Sciatic nerve (tissue), 2 donors: ENCODE measurements around the gene TTC7B. TPM values are rescaled to one million over a fixed set of nuclear protein-coding genes. Genes with fewer than 3 reads are reported as not detected.

Experiments used
- ATAC-seq: fragments of 200-7000 bp; cut with Tn5 transposase; one replicate; pipeline ENCODE4 v1.9.1; 2020; ENCODE audit warnings: mild to moderate bottlenecking, moderate library complexity
- DNase-seq: peaks from one replicate; pipeline ENCODE4 v3.0.0-alpha.2; 2020; ENCODE audit warnings: low spot score
- intact Hi-C: fragments of 100-400 bp; cut with DNase I; formaldehyde crosslinking; loops from one replicate; pipeline ENCODE4 v1.14.2; 2022
- total RNA-seq: library from RNA; stranded (reverse); fragmentation: NEBNext Ultra II Directional; extraction: Animal tissue kit (Norgen Biotek cat#: 25700); gene quantifications from one replicate; pipeline ENCODE4 v1.2.1, GENCODE V29; 2021
- donor health status: DM: no; HTN: no; CAD: no.
- donor health status: DM: no; HTN: no; CAD: no.

The TTC7B gene
- total RNA-seq, 1 donor from 2014 or later: 41.4 TPM

DNA sequence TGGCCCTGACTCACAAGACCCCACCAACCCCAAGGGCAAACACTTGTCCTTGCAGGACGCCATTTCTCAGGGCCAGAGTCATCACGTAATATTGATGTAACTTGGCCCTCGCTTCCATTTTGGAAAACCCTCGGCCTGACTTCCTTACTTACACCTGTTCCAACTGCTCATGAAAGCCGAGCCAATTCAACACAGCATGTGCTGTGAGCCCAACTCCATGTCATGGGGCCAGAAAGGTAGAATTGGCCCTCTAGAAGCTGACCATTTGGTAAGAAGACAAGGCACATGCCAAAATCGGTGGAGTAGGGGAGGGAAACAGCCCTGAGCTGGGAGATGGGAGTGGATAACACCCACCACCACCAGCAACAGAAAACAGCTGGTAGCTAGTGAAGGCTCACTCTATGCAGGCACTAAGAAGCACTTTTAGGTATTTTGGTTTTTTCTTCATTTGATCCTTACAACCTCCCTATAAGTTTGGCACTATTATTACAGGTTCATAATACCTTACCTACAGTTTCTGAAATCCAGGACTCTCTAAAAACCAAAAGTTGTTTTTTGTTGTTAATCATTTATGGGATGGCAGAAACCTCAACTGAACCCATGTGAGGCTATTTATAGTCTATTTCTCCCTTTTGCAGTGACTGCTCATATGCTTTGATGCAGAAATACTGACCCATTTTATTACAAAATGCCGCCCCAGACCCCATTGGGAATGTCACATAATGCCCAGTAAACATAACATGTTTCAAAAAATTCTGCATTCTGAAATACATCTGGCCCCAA, 6.5 kb downstream of the TTC7B start:
- ATAC-seq: no peak
- intact Hi-C loops: no loop called here
- no peak for DNase-seq

DNA sequence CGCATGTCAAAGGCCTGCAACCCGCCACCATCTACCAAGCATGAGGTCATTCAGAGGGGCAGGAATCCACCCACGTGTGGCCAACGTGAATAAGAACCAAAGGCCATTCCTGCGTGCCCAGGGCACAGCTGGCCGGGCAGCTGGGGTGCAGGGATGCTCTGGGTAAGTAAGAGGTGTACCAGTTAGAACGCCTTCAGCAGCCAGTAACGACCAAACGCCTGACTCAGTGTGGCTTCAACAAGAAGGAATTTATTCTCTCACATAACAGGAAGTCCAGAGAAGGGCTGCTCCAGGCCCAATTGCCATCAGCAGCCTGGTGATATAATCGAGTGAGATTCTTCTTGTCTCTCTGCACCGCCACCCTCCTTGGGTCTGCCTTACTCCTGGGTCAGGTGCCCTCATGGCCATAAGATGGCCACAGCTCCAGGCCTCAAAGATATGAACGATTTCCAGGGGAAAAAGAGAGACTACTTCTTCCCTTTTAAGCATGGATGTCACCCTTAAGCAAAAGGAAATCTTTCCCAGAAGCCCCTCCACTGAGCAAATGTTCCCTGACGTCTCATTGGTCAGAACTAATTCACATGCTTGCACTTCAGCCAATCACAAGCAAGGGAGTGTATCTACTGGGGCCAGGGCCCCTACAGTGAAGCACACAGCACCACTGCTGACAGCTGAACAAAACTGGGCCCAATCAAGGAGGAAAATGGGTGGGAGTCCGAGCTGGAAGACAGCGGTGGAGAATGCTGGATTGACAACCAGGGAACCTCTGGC, 7.3 kb downstream of the TTC7B start:
- ATAC-seq (no peak), DNase-seq (no peak)
- intact Hi-C loops: no loop called here

DNA sequence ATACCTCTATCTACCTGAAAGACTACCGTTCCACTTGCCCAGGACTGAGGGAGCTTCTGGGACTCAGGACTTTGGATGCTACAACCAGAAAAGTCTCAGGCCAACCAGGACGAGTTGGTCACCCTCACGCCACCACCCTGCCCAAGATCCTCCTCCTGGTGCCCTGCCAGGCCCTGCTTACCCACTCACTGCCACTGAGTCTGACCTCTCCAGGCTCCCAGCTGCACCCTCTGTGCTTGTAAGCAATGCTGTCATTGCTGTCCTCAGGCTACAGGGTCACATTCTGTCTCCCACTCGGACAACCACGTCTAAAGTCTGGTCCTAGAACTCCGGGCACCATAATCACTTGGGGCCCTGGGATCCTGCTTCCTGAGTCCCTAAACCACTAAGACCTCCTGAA, 9.2 kb downstream of the TTC7B start:
- ATAC-seq (no peak), DNase-seq (no peak)
- intact Hi-C loops: no loop called here

DNA sequence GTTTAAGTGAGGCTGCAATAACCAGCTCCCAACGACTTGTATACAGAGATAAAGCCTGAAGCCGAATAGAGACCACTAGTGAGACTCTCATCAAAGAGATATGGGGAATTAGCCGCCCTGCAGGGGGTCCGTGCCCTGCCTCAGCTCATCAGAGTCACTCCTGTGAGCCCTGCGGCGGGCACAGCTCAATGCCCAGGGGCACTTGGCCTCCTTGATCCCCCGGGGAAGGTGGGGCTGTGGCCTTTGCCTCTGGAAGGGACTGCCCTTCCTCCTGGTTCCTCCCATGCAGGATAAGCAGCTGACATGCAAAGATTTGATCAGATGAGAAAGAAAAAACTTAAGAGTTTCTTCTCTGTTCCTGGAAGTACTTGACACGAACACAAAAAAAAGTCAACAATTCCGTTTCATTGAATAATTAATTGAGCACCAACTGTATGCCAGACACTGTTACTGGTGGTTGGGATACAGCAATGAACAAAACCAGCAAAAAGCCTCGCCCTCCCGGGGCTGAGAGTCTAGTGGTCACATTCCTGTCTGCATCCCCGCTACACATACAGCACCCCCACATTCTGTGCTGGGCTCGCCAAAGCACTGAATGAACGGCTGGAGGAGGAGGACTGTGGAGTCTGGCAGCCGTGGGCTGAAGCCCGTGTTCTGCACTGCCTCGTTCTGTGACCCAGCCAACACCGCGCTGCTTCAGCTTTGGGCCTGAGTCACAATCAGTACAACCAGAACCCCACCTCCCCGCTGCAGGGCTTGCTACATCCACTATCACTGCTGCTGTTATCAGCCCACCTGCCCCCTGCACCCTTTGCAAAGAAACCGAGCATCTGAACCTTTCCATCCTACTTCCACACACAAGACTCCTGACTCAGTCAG, 10.3 kb downstream of the TTC7B start:
- ATAC-seq (peak; percentile 58), DNase-seq (no peak)
- intact Hi-C loops: no loop called here

DNA sequence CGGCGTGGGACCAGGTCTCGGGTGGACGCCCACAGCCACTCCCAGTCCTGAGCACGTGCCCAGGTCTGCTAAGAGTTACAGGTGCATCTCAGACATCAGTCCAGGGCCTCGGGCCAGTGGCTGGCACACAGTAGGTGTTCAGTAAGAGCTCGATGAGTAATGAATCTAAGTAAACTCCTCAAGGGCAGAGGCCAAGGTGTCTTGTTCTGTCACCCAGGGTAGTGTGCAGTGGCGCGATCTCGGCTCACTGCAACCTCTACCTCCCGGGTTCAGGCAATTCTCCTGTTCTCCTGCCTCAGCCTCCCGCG, 11.2 kb downstream of the TTC7B start:
- ATAC-seq: no peak
- intact Hi-C loops: no loop called here
- DNase-seq: no peak

DNA sequence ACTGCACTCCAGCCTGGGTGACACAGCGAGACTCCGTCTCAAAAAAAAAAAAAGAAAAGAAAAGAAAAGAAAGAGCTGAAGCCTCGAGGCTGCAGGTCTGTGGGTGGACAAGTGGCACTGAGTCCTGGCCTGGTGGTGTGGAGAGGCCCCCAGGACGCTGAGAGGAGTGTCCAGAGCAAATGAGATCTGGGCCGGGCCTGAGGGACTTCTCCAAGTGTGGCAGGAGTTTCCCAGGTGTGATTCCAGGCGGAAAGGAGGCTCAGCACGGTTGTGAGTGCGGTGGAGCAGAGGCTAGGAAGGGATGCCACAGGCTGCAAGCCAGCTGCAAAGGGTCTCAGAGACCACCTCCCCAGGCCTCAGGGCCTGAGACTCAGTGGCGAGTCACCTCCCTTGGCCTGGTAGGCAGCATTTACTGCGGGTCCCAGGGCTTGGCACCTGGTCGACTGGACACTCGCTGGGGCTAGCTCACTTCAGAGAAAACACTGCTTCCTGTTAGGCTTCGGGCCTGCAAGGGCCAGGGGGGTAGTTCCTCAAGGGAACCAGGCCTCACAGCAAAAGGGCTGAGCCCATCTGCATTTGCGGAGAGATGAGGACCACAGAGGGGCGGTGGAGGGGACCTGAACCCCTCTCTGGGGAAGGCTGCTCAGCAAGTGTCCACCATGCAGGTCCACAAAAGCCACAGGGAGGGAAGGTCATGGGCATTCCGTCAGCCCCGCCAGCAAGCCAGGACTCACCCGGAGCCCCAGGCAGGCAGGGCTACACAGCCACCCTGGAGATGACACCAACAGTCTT, 11.7 kb downstream of the TTC7B start:
- intact Hi-C loops: no loop called here
- DNase-seq (no peak), ATAC-seq (no peak)

DNA sequence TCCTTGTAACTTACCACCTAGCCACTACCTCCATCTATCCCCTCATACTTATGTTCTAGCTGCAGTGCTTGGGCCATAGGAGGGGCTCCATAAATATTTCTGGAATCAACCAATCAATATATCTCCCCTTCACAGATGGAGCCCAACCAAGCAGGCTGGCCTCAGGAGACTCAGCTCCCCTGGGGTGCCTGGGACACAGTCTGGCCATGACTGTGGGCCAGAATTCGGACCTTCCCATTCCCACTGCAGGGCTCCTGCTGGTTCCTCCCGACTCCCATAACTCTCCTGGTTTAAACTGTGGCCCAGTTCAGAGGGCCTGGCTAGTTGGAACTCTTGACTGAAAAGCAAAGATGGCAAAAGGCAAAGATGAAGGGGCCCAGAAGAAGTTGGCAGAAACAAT, 13.0 kb downstream of the TTC7B start:
- ATAC-seq (no peak), DNase-seq (no peak)
- intact Hi-C loops: no loop called here

DNA sequence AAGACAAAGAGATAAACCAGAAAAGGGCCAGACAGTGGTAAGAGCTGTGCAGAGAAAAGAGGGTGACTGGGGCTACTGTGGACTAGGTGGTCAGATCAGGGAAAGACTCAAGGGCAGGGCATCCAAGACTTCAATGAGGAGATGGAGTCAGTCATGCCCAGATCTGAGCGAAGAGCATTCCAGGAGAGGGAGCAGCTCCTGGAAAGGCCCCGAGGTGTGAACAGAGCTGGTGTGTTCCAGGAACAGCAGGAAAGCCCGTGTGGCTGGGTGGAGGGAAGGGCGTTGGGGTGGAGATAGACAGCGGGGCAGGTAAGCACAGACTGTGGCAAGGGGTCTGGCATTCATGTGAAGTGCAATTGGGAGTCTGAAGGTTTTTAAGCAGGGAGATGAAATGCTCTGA, 16.8 kb downstream of the TTC7B start:
- ATAC-seq: no peak
- no peak for DNase-seq
- intact Hi-C loops: no loop called here

DNA sequence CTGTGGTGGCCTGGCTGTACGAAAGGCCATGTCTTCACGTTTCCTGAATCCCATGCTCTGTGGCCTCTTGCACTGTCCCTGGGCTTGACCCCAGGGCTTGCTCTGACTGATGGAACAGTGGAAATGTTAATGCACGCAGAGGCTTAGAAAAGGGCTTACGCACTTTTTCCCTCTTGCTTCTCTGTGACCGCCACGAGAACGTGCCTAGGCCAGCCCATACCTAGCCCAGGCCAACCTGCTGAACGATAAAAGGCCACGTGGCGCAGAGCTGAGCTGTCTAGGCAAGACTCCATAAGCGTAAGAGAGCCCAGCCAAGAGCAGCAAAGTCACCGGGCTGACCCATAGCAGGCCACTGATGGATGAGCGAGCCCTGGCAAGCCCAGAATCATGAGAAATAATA, 18.3 kb downstream of the TTC7B start:
- intact Hi-C loops: no loop called here
- ATAC-seq (no peak), DNase-seq (no peak)

DNA sequence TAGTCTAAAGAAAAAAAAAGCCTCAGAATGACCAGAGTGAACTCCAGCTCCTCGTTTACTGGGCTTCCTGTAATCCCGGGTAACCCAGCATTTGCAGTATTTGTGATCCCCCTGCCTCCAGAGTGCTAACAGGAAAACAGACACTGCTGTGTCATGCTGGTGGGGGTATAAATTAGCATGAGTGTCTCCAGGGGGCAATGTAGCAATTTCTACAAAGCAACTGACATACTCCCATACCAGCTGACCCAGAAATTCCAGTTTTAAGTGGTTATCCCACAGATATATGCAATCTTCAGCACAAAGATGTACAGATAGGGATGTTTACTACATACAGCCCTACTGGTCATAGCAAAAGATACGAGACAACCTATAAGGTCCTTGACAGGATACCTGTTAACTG, 18.8 kb downstream of the TTC7B start:
- DNase-seq (no peak), ATAC-seq (no peak)
- intact Hi-C loops: no loop called here

DNA sequence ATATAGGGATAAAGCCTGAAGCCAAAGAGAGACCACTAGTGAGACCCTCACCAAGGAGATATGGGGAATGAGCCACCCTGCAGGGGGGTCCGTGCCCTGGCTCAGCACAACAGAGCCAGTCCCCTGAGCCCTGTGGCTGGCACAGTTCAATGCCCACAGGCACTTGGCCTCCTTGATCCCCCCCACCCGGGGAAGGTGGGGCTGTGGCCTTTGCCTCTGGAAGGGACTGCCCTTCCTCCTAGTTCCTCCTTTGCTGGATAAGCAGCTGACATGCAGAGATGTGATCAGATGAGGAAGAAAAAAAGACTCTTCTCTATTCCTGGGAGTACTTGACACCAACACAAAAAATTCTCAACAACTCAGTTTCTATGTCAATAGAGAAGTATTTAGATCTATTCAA, 19.9 kb downstream of the TTC7B start:
- DNase-seq (no peak), ATAC-seq (peak; percentile 64)
- intact Hi-C loops: no loop called here

DNA sequence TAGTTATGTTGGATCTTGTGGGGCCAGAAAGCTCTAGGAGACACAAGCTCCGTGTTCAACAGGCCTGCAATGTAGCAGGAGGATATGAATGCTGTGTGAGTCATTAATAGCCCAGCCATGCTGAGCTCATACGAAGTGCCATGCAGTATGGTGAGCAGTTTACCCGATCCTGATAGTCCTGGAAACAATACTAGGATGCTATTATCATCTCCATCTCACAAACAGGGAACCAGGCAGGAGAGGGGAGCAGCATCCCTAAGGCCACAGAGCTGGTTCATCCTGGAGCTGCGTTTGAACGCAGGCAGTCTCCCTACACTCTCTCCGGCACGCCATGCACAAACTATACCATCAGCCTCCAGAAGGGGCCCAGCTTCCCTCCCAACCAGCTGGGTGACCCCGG, 20.5 kb downstream of the TTC7B start:
- intact Hi-C loops: no loop called here
- no peak for DNase-seq
- no peak for ATAC-seq

DNA sequence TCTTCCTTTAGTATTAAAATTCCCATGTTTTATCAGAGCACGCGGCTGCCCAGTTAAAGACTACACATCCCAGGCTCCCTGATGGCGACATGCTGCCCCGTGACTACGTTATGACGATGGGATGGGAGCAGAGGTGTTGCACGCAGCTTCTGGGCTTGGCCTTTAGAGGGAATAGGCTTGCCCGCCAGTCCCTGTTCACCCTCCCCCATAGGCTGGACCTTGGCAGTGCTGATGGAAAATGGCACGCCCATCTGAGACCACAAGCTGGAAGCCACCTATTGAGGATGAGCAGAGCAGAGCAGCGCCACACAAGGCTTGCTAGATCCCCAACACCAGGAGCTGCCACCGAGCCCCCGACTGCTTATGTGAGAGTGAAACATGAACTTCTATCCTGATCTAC, 24.7 kb downstream of the TTC7B start:
- intact Hi-C loops: loop anchor here (5.0 kb wide), 1 partner anchor 1134 kb away; no protein-coding TSS in a partner anchor
- peak; percentile 71 for ATAC-seq
- no peak for DNase-seq

DNA sequence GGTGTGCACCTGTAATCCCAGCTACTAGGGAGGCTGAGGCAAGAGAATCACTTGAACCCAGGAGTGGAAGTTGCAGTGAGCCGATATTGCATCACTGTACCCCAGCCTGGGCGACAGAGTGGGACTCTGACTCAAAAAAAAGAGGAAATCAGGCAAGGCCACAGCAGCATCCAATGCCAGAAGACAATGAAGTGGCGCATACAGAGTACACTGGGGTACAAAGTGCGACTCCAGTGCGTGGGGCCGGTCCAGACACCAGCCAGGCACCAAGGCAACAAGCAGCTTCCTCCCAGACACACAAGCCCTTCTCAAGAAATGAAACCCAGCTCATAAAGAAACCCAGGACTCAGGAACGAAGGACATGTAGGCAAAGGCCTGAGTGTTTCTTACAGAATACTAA, 28.2 kb downstream of the TTC7B start:
- intact Hi-C loops: no loop called here
- no peak for DNase-seq

DNA sequence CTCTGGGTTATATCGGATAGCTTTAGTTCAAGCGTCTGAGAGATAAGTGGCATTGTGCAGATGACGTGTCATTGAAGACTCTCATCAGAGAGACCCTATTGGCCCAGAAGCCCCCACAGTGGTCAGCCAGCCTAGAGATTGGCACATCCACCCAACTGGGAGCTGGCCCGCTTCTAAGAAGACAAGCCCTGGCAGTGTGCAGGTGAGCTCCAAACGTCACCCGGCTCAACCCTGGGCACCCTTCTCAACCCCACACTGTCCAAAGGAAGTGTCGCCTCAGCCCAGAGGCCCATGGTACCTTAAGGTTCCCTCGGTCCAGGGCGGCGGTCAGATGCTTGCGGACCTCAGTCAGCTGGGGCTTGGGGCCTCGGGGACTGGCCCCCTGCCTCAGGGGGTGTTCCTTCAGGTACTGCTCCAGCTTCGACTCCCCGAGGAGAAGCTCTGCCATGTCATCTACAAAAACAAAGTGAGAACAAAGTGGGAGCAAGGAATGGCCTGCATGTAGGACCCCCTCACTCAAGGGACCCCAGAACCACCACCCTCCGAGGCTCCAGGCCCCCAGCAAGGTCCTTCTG, 30.3 kb downstream of the TTC7B start:
- intact Hi-C loops: no loop called here
- ATAC-seq (no peak), DNase-seq (no peak)

More for the DNA sequence above, 28.2 kb downstream of the TTC7B start:
- ATAC-seq: peak; percentile 35

DNA sequence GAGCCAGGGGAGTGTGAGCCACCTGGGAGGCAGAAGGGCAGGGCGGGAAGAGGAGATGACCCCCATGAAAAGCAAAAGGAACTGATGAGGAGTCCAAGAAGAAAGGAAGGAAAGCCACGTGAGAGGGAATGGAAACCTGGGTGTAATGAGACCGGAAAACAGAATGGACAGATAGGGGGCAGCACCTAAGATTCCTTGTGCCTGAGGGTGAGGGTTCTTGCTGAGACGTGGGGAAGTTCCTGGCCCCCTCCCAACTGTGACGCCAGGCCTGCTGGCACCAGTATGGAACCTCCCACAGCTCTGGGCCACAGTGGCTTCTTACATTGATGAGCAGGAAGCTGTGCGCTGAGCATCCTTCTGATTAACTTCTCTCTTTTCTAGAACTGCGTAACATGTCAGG, 30.8 kb downstream of the TTC7B start:
- ATAC-seq: peak; percentile 79
- intact Hi-C loops: no loop called here

DNA sequence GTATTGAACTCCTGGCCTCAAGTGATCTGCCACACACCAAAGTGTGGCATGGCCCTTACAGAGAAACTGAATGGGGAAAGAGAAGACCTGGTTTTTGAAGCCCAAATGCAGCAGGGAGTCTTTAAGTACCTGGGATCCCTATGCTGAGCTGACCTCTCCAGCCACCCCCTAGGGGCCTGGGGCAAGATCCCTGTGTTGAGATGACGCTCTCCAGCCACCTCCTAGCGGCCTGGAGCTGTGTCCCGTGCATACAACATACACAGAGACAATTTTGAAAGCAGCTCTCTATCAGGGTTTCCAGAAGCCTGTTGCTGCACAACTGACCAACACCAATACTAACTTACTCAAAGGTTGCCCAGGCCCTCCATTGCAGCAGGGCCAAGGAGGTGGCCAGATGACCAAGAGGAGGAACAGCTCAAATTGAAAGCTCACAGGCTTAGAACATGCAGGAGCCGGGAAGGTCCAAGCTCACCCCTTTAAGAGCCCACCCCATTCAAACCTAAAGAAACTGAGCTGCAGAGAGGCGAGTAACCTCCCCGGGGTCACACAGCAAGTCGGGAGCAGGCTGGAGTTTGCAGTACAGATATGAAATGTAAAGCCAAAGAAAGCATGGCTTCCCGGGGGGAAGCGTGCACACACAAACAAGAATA, 31.5 kb downstream of the TTC7B start:
- no peak for ATAC-seq
- intact Hi-C loops: no loop called here
- no peak for DNase-seq

More for the DNA sequence above, 30.8 kb downstream of the TTC7B start:
- peak; percentile 76 for DNase-seq

DNA sequence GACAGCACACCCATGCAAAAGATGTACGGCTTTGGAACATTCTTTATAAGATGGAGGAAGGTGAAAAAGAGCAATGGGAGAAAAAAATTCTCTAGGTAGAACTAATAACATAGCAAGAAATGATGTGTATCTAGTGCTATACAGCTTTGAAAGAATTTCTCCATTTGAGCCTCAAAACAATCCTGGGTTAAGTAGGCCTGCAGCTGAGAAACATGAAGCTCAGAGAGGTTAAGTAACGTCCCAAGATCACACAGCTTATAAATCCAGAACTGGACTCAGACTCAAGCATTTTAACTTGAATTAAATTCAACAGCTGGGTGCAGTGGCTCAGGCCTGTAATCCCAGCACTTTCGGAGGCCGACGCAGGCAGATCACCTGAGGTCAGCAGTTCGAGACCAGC, 32.9 kb downstream of the TTC7B start:
- DNase-seq: no peak
- no peak for ATAC-seq
- intact Hi-C loops: no loop called here
